Measurements from ENCODE around the gene MEGF9. TPM values are rescaled to one million over a fixed set of nuclear protein-coding genes. Genes with fewer than 3 reads are reported as not detected.

MEGF9 gene
- total RNA-seq (2022; extraction: Qiagen RNA extraction) = 17.2 to 23.9 TPM (median 21.3 TPM) in 5 replicates

GRCh38 chr9:120714088-120714845 lies at the start of gene MEGF9:
Gene MEGF9 (minus strand): TSS chr9:120714470. CDS start chr9:120714358, 112 bp downstream.

GRCh38 chr9:120580051-120580896 lies 134.0 kb downstream of the MEGF9 start, which contains the start of gene CDK5RAP2:
Gene CDK5RAP2 (minus strand): TSS chr9:120580167. CDS start chr9:120579978, 189 bp downstream.

Other genes starting within 250 kb of the MEGF9 start
- 27.6 to 31.7 TPM (median 30.0 TPM) in 5 replicates for gene CDK5RAP2, start 134.3 kb downstream of the MEGF9 start, total RNA-seq (2022; extraction: Qiagen RNA extraction)
- 34.1 to 38.5 TPM (median 37.6 TPM) in 5 replicates for gene FBXW2, start 78.9 kb upstream of the MEGF9 start, total RNA-seq (2022; extraction: Qiagen RNA extraction)
- gene PSMD5, start 128.5 kb upstream of the MEGF9 start, total RNA-seq (2022; extraction: Qiagen RNA extraction) = 27.4 to 30.4 TPM (median 29.8 TPM) in 5 replicates
- 93.1 to 135 TPM (median 123 TPM) in 5 replicates for gene PHF19, start 162.7 kb upstream of the MEGF9 start, total RNA-seq (2022; extraction: Qiagen RNA extraction)
- 2.2 to 3.2 TPM (median 2.5 TPM) in 5 replicates for gene TRAF1, start 212.3 kb upstream of the MEGF9 start, total RNA-seq (2022; extraction: Qiagen RNA extraction)

Measured in A549 treated with Mapracorat at 1 μM for 4 hours (cell line).